ENCODE data around the gene MTMR3. TPM values are rescaled to one million over a fixed set of nuclear protein-coding genes. Genes with fewer than 3 reads are reported as not detected.
"Not testable (repeated sequence)": the region's sequence is repeated elsewhere in the genome, so short reads cannot be mapped to it uniquely, and the experiment has no call there.

MTMR3 gene
- 36.5 and 36.9 TPM in 2 replicates for total RNA-seq

- peak within 1 kb of the TSS; percentile 82 for H3K27ac ChIP-seq (ENCODE audit: low read depth, low read length)
- H3K79me2 ChIP-seq (ENCODE audit: insufficient read depth, low read length): peaks cover 47% of the 10 kb centered on the region
- H3K36me3 ChIP-seq (ENCODE audit: insufficient read depth, low read length): no peaks in the 10 kb centered on the region
- no peaks in the 10 kb centered on the region for H3K9me3 ChIP-seq (ENCODE audit: low read depth, low read length)
- peaks cover 41% of the 10 kb centered on the region for H4K20me1 ChIP-seq (ENCODE audit: insufficient read depth, low read length)
- H3K27me3 ChIP-seq (ENCODE audit: insufficient read depth, low read length): no peaks in the 10 kb centered on the region
- peak within 1 kb of the TSS; percentile 95 for H3K4me3 ChIP-seq (ENCODE audit: insufficient read depth, low read length)
- peak within 1 kb of the TSS; percentile 84 for H2AFZ ChIP-seq (ENCODE audit: low read length)
- DNase-seq (ENCODE audit: insufficient read length, low spot score, missing footprints): peak; percentile 93
- peak; percentile 16 for TF ChIP-seq CTCF (IDR thresholded peaks at IDR 0.05; ENCODE audit: extremely low read depth, low read depth, low read length)
- H3K4me1 ChIP-seq (ENCODE audit: insufficient read depth, low read length): peaks cover 4% of the 10 kb centered on the region
- H3K4me2 ChIP-seq (ENCODE audit: insufficient read depth, low read length): peak within 1 kb of the TSS; percentile 78
Measured at GRCh38 chr22:29883045-29883774, at the start of gene MTMR3. MTMR3 (plus strand) TSS chr22:29883174; CDS start chr22:29971060, 87,886 bp downstream.

- peaks cover 10% of the 10 kb centered on the region for H3K4me1 ChIP-seq (ENCODE audit: insufficient read depth, low read length)
- no peaks in the 10 kb centered on the region for H3K9me3 ChIP-seq (ENCODE audit: low read depth, low read length)
- peaks cover 40% of the 10 kb centered on the region for H3K36me3 ChIP-seq (ENCODE audit: insufficient read depth, low read length)
- no peak for TF ChIP-seq CTCF (IDR thresholded peaks at IDR 0.05; ENCODE audit: extremely low read depth, low read depth, low read length)
- H3K79me2 ChIP-seq (ENCODE audit: insufficient read depth, low read length): peaks cover 45% of the 10 kb centered on the region
- no peak overlapping the region for H3K4me3 ChIP-seq (ENCODE audit: insufficient read depth, low read length)
- H4K20me1 ChIP-seq (ENCODE audit: insufficient read depth, low read length): peaks cover 16% of the 10 kb centered on the region
- no peak overlapping the region for H2AFZ ChIP-seq (ENCODE audit: low read length)
- no peak overlapping the region for H3K4me2 ChIP-seq (ENCODE audit: insufficient read depth, low read length)
- no peak overlapping the region for H3K27ac ChIP-seq (ENCODE audit: low read depth, low read length)
- DNase-seq (ENCODE audit: insufficient read length, low spot score, missing footprints): no peak
- H3K27me3 ChIP-seq (ENCODE audit: insufficient read depth, low read length): no peaks in the 10 kb centered on the region
Measured at GRCh38 chr22:29833392-29833965, 49.5 kb upstream of the MTMR3 start.

- H3K4me3 ChIP-seq (ENCODE audit: insufficient read depth, low read length): no peak overlapping the region
- no peaks in the 10 kb centered on the region for H3K27me3 ChIP-seq (ENCODE audit: insufficient read depth, low read length)
- H3K4me1 ChIP-seq (ENCODE audit: insufficient read depth, low read length): peaks cover 12% of the 10 kb centered on the region
- H2AFZ ChIP-seq (ENCODE audit: low read length): no peak overlapping the region
- H3K9me3 ChIP-seq (ENCODE audit: low read depth, low read length): no peaks in the 10 kb centered on the region
- DNase-seq (ENCODE audit: insufficient read length, low spot score, missing footprints): no peak
- TF ChIP-seq CTCF (IDR thresholded peaks at IDR 0.05; ENCODE audit: extremely low read depth, low read depth, low read length): no peak
- no peak overlapping the region for H3K4me2 ChIP-seq (ENCODE audit: insufficient read depth, low read length)
- peaks cover 16% of the 10 kb centered on the region for H4K20me1 ChIP-seq (ENCODE audit: insufficient read depth, low read length)
- H3K79me2 ChIP-seq (ENCODE audit: insufficient read depth, low read length): peaks cover 45% of the 10 kb centered on the region
- H3K36me3 ChIP-seq (ENCODE audit: insufficient read depth, low read length): peaks cover 40% of the 10 kb centered on the region
- H3K27ac ChIP-seq (ENCODE audit: low read depth, low read length): no peak overlapping the region
Measured at GRCh38 chr22:29834046-29834445, 48.9 kb upstream of the MTMR3 start.

GRCh38 chr22:29836791-29837370, 46.1 kb upstream of the MTMR3 start:
- Histone ChIP-seq H3K4me2 (ENCODE audit: insufficient read depth, low read length) (peak overlapping the region; percentile 97), H4K20me1 (ENCODE audit: insufficient read depth, low read length) (peaks cover 10% of the 10 kb centered on the region), H3K36me3 (ENCODE audit: insufficient read depth, low read length) (peaks cover 23% of the 10 kb centered on the region), H3K79me2 (ENCODE audit: insufficient read depth, low read length) (peaks cover 45% of the 10 kb centered on the region), H3K4me1 (ENCODE audit: insufficient read depth, low read length) (peaks cover 12% of the 10 kb centered on the region), H3K4me3 (ENCODE audit: insufficient read depth, low read length) (peak overlapping the region; percentile 88)
- H3K9me3 ChIP-seq (ENCODE audit: low read depth, low read length); H2AFZ ChIP-seq (ENCODE audit: low read length); H3K27ac ChIP-seq (ENCODE audit: low read depth, low read length); H3K27me3 ChIP-seq (ENCODE audit: insufficient read depth, low read length); DNase-seq (ENCODE audit: insufficient read length, low spot score, missing footprints): not testable (repeated sequence)

Data from osteoblast (primary cell).